Stimulated activated CD4-positive, alpha-beta T cell treated with anti-CD3 and anti-CD28 coated beads, Interleukin-1b, Interleukin-23, amount 100 ng/mL, for 24 hours (primary cell): ENCODE data around the gene MNAT1.
"Not testable (repeated sequence)": the region's sequence is repeated elsewhere in the genome, so short reads cannot be mapped to it uniquely, and the experiment has no call there.

Experiments
- DNase-seq, 4 experiments: peaks; one replicate each; pipeline ENCODE4 v3.0.0-alpha.2; 2020; ENCODE audit warnings: low read depth in 4 of 4, low spot score in 1 of 4

The MNAT1 gene

GRCh38 chr14:60734465-60735242 is at the start of gene MNAT1:
MNAT1 (plus strand) TSS chr14:60734761; CDS start chr14:60734863, 102 bp downstream.
- peak; percentile 51 to 68 (median 66) for DNase-seq

- DNase-seq = no peak
These were observed 47.7 kb upstream of the MNAT1 start for GRCh38 chr14:60686865-60687264.

- DNase-seq = no peak
These were observed 43.0 kb upstream of the MNAT1 start for GRCh38 chr14:60691383-60692113.

GRCh38 chr14:60695327-60695726 is 39.2 kb upstream of the MNAT1 start:
- no peak for DNase-seq

GRCh38 chr14:60700598-60700997 is 34.0 kb upstream of the MNAT1 start:
- DNase-seq = no peak

GRCh38 chr14:60705100-60705499 is 29.5 kb upstream of the MNAT1 start:
- DNase-seq = no peak

- DNase-seq = no peak
These were observed 26.7 kb upstream of the MNAT1 start for GRCh38 chr14:60707858-60708257.

- no peak for DNase-seq
These were observed 24.1 kb upstream of the MNAT1 start for GRCh38 chr14:60710494-60710893.

GRCh38 chr14:60713513-60713912 is 21.0 kb upstream of the MNAT1 start:
- DNase-seq = no peak

- DNase-seq = no peak
These were observed 14.2 kb upstream of the MNAT1 start for GRCh38 chr14:60720391-60720790.

- DNase-seq = no peak
These were observed 13.6 kb upstream of the MNAT1 start for GRCh38 chr14:60720962-60721325.

GRCh38 chr14:60721326-60722106 is 13.0 kb upstream of the MNAT1 start:
- DNase-seq = peak in 2 of 4 experiments; percentile 48 to 51

- DNase-seq = no peak
These were observed 12.5 kb upstream of the MNAT1 start for GRCh38 chr14:60722107-60722356.

- no peak for DNase-seq
These were observed 12.0 kb upstream of the MNAT1 start for GRCh38 chr14:60722357-60723115.

- no peak for DNase-seq
These were observed 11.2 kb upstream of the MNAT1 start for GRCh38 chr14:60723116-60723906.

GRCh38 chr14:60723907-60724618 is 10.5 kb upstream of the MNAT1 start, which contains the start of gene SIX4:
SIX4 (minus strand) TSS chr14:60724351; CDS start chr14:60724074, 277 bp downstream.
- DNase-seq = no peak

GRCh38 chr14:60731291-60731690 is 3.3 kb upstream of the MNAT1 start:
- not testable (repeated sequence) for DNase-seq

- no peak for DNase-seq
These were observed 1.6 kb upstream of the MNAT1 start for GRCh38 chr14:60732840-60733483.

- DNase-seq = no peak
These were observed 855 bp downstream of the MNAT1 start for GRCh38 chr14:60735416-60735815.
